Brain pericyte (primary cell): Measurements from ENCODE around the gene CSMD2.
"Not testable (repeated sequence)": the region's sequence is repeated elsewhere in the genome, so short reads cannot be mapped to it uniquely, and the experiment has no call there.

Source experiments
- DNase-seq: peaks from one replicate; pipeline ENCODE4 v3.0.0-alpha.2; 2012; ENCODE audit warnings: low read depth, low spot score

CSMD2 gene

GRCh38 chr1:34164771-34165391, at the start of gene CSMD2:
Gene CSMD2 (minus strand): TSS chr1:34165230. CDS start chr1:34165097, 133 bp downstream.
- no peak for DNase-seq

GRCh38 chr1:34213956-34214355, 48.9 kb upstream of the CSMD2 start:
- no peak for DNase-seq

- DNase-seq = no peak
These were observed 47.6 kb upstream of the CSMD2 start for GRCh38 chr1:34212673-34213072.

GRCh38 chr1:34199927-34200326, 34.9 kb upstream of the CSMD2 start:
- DNase-seq = no peak

GRCh38 chr1:34192621-34193020, 27.6 kb upstream of the CSMD2 start:
- DNase-seq = no peak

GRCh38 chr1:34190692-34191091, 25.7 kb upstream of the CSMD2 start:
- DNase-seq = no peak

GRCh38 chr1:34188985-34189384, 24.0 kb upstream of the CSMD2 start:
- DNase-seq = no peak

- no peak for DNase-seq
These were observed 23.4 kb upstream of the CSMD2 start for GRCh38 chr1:34188418-34188817.

GRCh38 chr1:34186741-34187494, 21.9 kb upstream of the CSMD2 start:
- DNase-seq = no peak

GRCh38 chr1:34183381-34183780, 18.4 kb upstream of the CSMD2 start:
- DNase-seq = not testable (repeated sequence)

GRCh38 chr1:34178072-34178471, 13.0 kb upstream of the CSMD2 start:
- DNase-seq = no peak

GRCh38 chr1:34176830-34177603, 12.0 kb upstream of the CSMD2 start, which contains the start of gene C1orf94:
Gene C1orf94 (plus strand): TSS chr1:34176907. CDS start chr1:34177790, 883 bp downstream.
- DNase-seq = no peak

GRCh38 chr1:34175744-34176143, 10.7 kb upstream of the CSMD2 start:
- DNase-seq = no peak

GRCh38 chr1:34167389-34167788, 2.4 kb upstream of the CSMD2 start:
- DNase-seq = no peak

GRCh38 chr1:34166625-34167361, 1.8 kb upstream of the CSMD2 start:
- DNase-seq = no peak

- no peak for DNase-seq
These were observed 1.2 kb upstream of the CSMD2 start for GRCh38 chr1:34166191-34166624.

- DNase-seq = no peak
These were observed 442 bp upstream of the CSMD2 start for GRCh38 chr1:34165422-34165921.

GRCh38 chr1:34163792-34164731, 968 bp downstream of the CSMD2 start:
- no peak for DNase-seq

GRCh38 chr1:34162852-34163766, 1.9 kb downstream of the CSMD2 start:
- no peak for DNase-seq
